Neural cell (in vitro differentiated cells): ENCODE measurements around the gene TENM3. TPM values are rescaled to one million over a fixed set of nuclear protein-coding genes. Genes with fewer than 3 reads are reported as not detected.
"Not testable (repeated sequence)": the region's sequence is repeated elsewhere in the genome, so short reads cannot be mapped to it uniquely, and the experiment has no call there.

ENCODE experiments used
- H2AFZ ChIP-seq: fragments of 200-600, 300-800 bp; sonication (generic), shearing (Covaris generic); 2 replicates; pipeline ENCODE4 v1.6.0; 2014; ENCODE audit warnings: low read depth, mild to moderate bottlenecking, antibody characterized with exemption, low read length, moderate library complexity
- H3F3A ChIP-seq: fragments of 200-600 bp; shearing (Covaris generic); 2 replicates; pipeline ENCODE4 v1.6.1; 2016; ENCODE audit warnings: mild to moderate bottlenecking, moderate library complexity, mixed read lengths, antibody characterized with exemption, low read length; ENCODE audit not compliant: insufficient read depth, poor library complexity, severe bottlenecking
- H3K27ac ChIP-seq: fragments of 200-600, 300-800 bp; sonication (generic), shearing (Covaris generic); 2 replicates; pipeline ENCODE4 v1.5.1; 2014; ENCODE audit warnings: mild to moderate bottlenecking, low read length, moderate library complexity
- H3K27me3 ChIP-seq: fragments of 300-800, 200-600 bp; sonication (generic), shearing (Covaris generic); 2 replicates; pipeline ENCODE4 v1.6.0; 2014; ENCODE audit warnings: mild to moderate bottlenecking, low read depth, low read length, moderate library complexity; ENCODE audit not compliant: insufficient read depth
- H3K36me3 ChIP-seq: fragments of 300-800, 200-600 bp; sonication (generic), shearing (Covaris generic); 2 replicates; pipeline ENCODE4 v1.5.1; 2014; ENCODE audit warnings: mild to moderate bottlenecking, antibody characterized with exemption, low read length, moderate library complexity; ENCODE audit not compliant: insufficient read depth
- H3K4me2 ChIP-seq: fragments of 300-800, 200-600 bp; sonication (generic), shearing (Covaris generic); 2 replicates; pipeline ENCODE4 v1.6.0; 2014; ENCODE audit warnings: mild to moderate bottlenecking, low read length
- H3K4me3 ChIP-seq: fragments of 300-800, 200-600 bp; sonication (generic), shearing (Covaris generic); 2 replicates; pipeline ENCODE4 v1.5.1; 2014; ENCODE audit warnings: mild to moderate bottlenecking, low read length, moderate library complexity
- H3K79me2 ChIP-seq: fragments of 200-600 bp; shearing (Covaris generic); replicated peaks from 2 replicates; pipeline ENCODE4 v1.6.0; 2014; ENCODE audit warnings: mild to moderate bottlenecking, low read length, moderate library complexity; ENCODE audit not compliant: insufficient read depth
- H3K9ac ChIP-seq: fragments of 300-800, 200-600 bp; sonication (generic), shearing (Covaris generic); 2 replicates; pipeline ENCODE4 v1.6.1; 2016; ENCODE audit warnings: mild to moderate bottlenecking, low read length, mixed read lengths
- H3K9me2 ChIP-seq: fragments of 200-600 bp; shearing (Covaris generic); 2 replicates; pipeline ENCODE4 v1.6.1; 2016; ENCODE audit warnings: mild to moderate bottlenecking, low read length, mixed read lengths; ENCODE audit not compliant: insufficient read depth
- H3K9me3 ChIP-seq: fragments of 200-600, 300-800 bp; sonication (generic), shearing (Covaris generic); 2 replicates; pipeline ENCODE4 v1.6.1; 2016; ENCODE audit warnings: mild to moderate bottlenecking, mixed run types, low read length, moderate library complexity, mixed read lengths
- H4K20me1 ChIP-seq: fragments of 200-600 bp; shearing (Covaris generic); 2 replicates; pipeline ENCODE4 v1.6.1; 2016; ENCODE audit warnings: mild to moderate bottlenecking, mixed run types; ENCODE audit not compliant: insufficient read depth
- CTCF ChIP-seq: fragments of 450-650 bp; IDR thresholded peaks from 2 replicates; pipeline ENCODE4 v1.5.1; 2014; ENCODE audit warnings: antibody characterized with exemption, mild to moderate bottlenecking, moderate library complexity; ENCODE audit not compliant: poor library complexity, severe bottlenecking
- EP300 ChIP-seq: fragments of 450-650 bp; conservative IDR thresholded peaks from 2 replicates; pipeline ENCODE4 v1.6.1; 2014; ENCODE audit warnings: antibody characterized with exemption, mild to moderate bottlenecking, moderate library complexity; ENCODE audit not compliant: poor library complexity, severe bottlenecking
- EZH2 ChIP-seq: fragments of 200-600, 300-800 bp; shearing (Covaris generic), sonication (generic); IDR thresholded peaks from 2 replicates; pipeline ENCODE4 v1.6.1; 2014; ENCODE audit warnings: antibody characterized with exemption, low read length, borderline replicate concordance, mild to moderate bottlenecking; ENCODE audit not compliant: insufficient read depth, poor library complexity, severe bottlenecking
- MXI1 ChIP-seq: fragments of 450-650 bp; conservative IDR thresholded peaks from 2 replicates; pipeline ENCODE4 v1.6.1; 2014; ENCODE audit warnings: antibody characterized with exemption, mild to moderate bottlenecking; ENCODE audit not compliant: poor library complexity, severe bottlenecking
- POLR2AphosphoS5 ChIP-seq: IDR thresholded peaks from 2 replicates; pipeline ENCODE4 v1.6.1; 2012
- RAD21 ChIP-seq: fragments of 450-650 bp; conservative IDR thresholded peaks from 2 replicates; pipeline ENCODE4 v1.6.1; 2014; ENCODE audit warnings: antibody characterized with exemption, mild to moderate bottlenecking, moderate library complexity
- REST ChIP-seq: IDR thresholded peaks from 2 replicates; pipeline ENCODE4 v1.6.1; 2012; ENCODE audit warnings: borderline replicate concordance
- SMC3 ChIP-seq: fragments of 450-650 bp; conservative IDR thresholded peaks from 2 replicates; pipeline ENCODE4 v1.6.1; 2014; ENCODE audit warnings: antibody characterized with exemption, mild to moderate bottlenecking, moderate library complexity; ENCODE audit not compliant: poor library complexity
- TAF1 ChIP-seq: IDR thresholded peaks from 2 replicates; pipeline ENCODE4 v1.6.1; 2012; ENCODE audit warnings: low read depth
- polyA plus RNA-seq: library from polyadenylated mRNA; depleted of rRNA; stranded (reverse); fragments of >200 nt; gene quantifications from 2 replicates; pipeline ENCODE4 v1.2.3, GENCODE V29; 2014

The TENM3 gene
- polyA plus RNA-seq, 1 donor from 2014 or later = 7.3 TPM

GRCh38 chr4:182812916-182813315 lies 569.7 kb downstream of the TENM3 start:
- no peak overlapping the region for H3K27ac ChIP-seq
- no peaks in the 10 kb centered on the region for H3K27me3 ChIP-seq
- no peaks in the 10 kb centered on the region for H3K79me2 ChIP-seq
- no peaks in the 10 kb centered on the region for H3K9me2 ChIP-seq
- H3K4me3 ChIP-seq = no peak overlapping the region
- H2AFZ ChIP-seq = no peak overlapping the region
- no peaks in the 10 kb centered on the region for H3K9me3 ChIP-seq
- H3K4me2 ChIP-seq = no peak overlapping the region
- no peak overlapping the region for H3K9ac ChIP-seq
- no peaks in the 10 kb centered on the region for H4K20me1 ChIP-seq
- TF ChIP-seq CTCF (no peak), EZH2 (no peak), EP300 (no peak)
- no peaks in the 10 kb centered on the region for H3F3A ChIP-seq
- H3K36me3 ChIP-seq = no peaks in the 10 kb centered on the region

- H2AFZ ChIP-seq, H3K4me3 ChIP-seq, H3K9me2 ChIP-seq, H3K4me2 ChIP-seq, H3K27me3 ChIP-seq, H3K9me3 ChIP-seq, H3K9ac ChIP-seq, H3K36me3 ChIP-seq, H3K79me2 ChIP-seq, H3F3A ChIP-seq, H3K27ac ChIP-seq, H4K20me1 ChIP-seq: not testable (repeated sequence)
Measured at GRCh38 chr4:182814065-182814464, 570.9 kb downstream of the TENM3 start.

- Histone ChIP-seq H3F3A (no peaks in the 10 kb centered on the region), H2AFZ (no peak overlapping the region), H3K9me2 (no peaks in the 10 kb centered on the region), H3K4me3 (no peak overlapping the region), H3K27ac (no peak overlapping the region), H3K9ac (no peak overlapping the region), H4K20me1 (no peaks in the 10 kb centered on the region), H3K79me2 (no peaks in the 10 kb centered on the region), H3K36me3 (no peaks in the 10 kb centered on the region), H3K9me3 (no peaks in the 10 kb centered on the region), H3K27me3 (no peaks in the 10 kb centered on the region), H3K4me2 (no peak overlapping the region)
- TF ChIP-seq EZH2 = no peak
- TF ChIP-seq RAD21 = no peak
Measured at GRCh38 chr4:182818926-182819730, 575.9 kb downstream of the TENM3 start.

- no peak overlapping the region for H2AFZ ChIP-seq
Measured at GRCh38 chr4:182819751-182820150, 576.5 kb downstream of the TENM3 start.

More at GRCh38 chr4:182819751-182820150, 576.5 kb downstream of the TENM3 start:
- Histone ChIP-seq H3F3A (no peaks in the 10 kb centered on the region), H3K9ac (no peak overlapping the region), H3K27me3 (no peaks in the 10 kb centered on the region), H3K9me2 (no peaks in the 10 kb centered on the region), H4K20me1 (no peaks in the 10 kb centered on the region), H3K36me3 (no peaks in the 10 kb centered on the region), H3K4me2 (no peak overlapping the region), H3K4me3 (no peak overlapping the region), H3K79me2 (no peaks in the 10 kb centered on the region), H3K27ac (no peak overlapping the region), H3K9me3 (no peaks in the 10 kb centered on the region)
- TF ChIP-seq REST (no peak), RAD21 (no peak), EP300 (no peak), EZH2 (no peak), CTCF (no peak), TAF1 (no peak), MXI1 (no peak), POLR2AphosphoS5 (no peak), SMC3 (no peak)
